Measurements from ENCODE around the gene IL23R.

Gene IL23R

GRCh38 chr1:67274623-67275325, 108.5 kb downstream of the IL23R start:
- Histone ChIP-seq H3K4me2 (ENCODE audit: low read length) (no peak overlapping the region), H3K27me3 (ENCODE audit: low read depth, low read length) (no peaks in the 10 kb centered on the region), H3K4me1 (ENCODE audit: low read length) (no peaks in the 10 kb centered on the region), H3K4me3 (ENCODE audit: low read length) (no peak overlapping the region), H3K9ac (ENCODE audit: low read length) (no peak overlapping the region), H3K27ac (ENCODE audit: low read length) (no peak overlapping the region), H4K20me1 (ENCODE audit: insufficient read depth, low read length) (no peaks in the 10 kb centered on the region), H3K79me2 (ENCODE audit: low read length) (no peaks in the 10 kb centered on the region), H3K9me3 (ENCODE audit: insufficient read depth, low read length) (no peaks in the 10 kb centered on the region), H2AFZ (ENCODE audit: low read depth, low read length) (no peak overlapping the region), H3K36me3 (replicated peaks; ENCODE audit: low read depth, low read length) (no peaks in the 10 kb centered on the region)
- TF ChIP-seq EZH2phosphoT487 (IDR thresholded peaks at IDR 0.05; ENCODE audit: low read depth) (no peak), CTCF (IDR thresholded peaks at IDR 0.05; ENCODE audit: low read depth, low read length) (no peak)

GRCh38 chr1:67280696-67281095, 114.4 kb downstream of the IL23R start:
- no peak overlapping the region for H3K4me2 ChIP-seq (ENCODE audit: low read length)
- H3K4me1 ChIP-seq (ENCODE audit: low read length): no peaks in the 10 kb centered on the region
- H3K27me3 ChIP-seq (ENCODE audit: low read depth, low read length): no peaks in the 10 kb centered on the region
- no peaks in the 10 kb centered on the region for H4K20me1 ChIP-seq (ENCODE audit: insufficient read depth, low read length)
- no peaks in the 10 kb centered on the region for H3K79me2 ChIP-seq (ENCODE audit: low read length)
- TF ChIP-seq EZH2phosphoT487 (IDR thresholded peaks at IDR 0.05; ENCODE audit: low read depth) (no peak), CTCF (IDR thresholded peaks at IDR 0.05; ENCODE audit: low read depth, low read length) (no peak)
- H3K4me3 ChIP-seq (ENCODE audit: low read length): no peak overlapping the region
- no peaks in the 10 kb centered on the region for H3K9me3 ChIP-seq (ENCODE audit: insufficient read depth, low read length)
- H2AFZ ChIP-seq (ENCODE audit: low read depth, low read length): no peak overlapping the region
- H3K27ac ChIP-seq (ENCODE audit: low read length): no peak overlapping the region
- H3K36me3 ChIP-seq (replicated peaks; ENCODE audit: low read depth, low read length): no peaks in the 10 kb centered on the region
- H3K9ac ChIP-seq (ENCODE audit: low read length): no peak overlapping the region

GRCh38 chr1:67281244-67281643, 115.0 kb downstream of the IL23R start:
- Histone ChIP-seq H3K27ac (ENCODE audit: low read length) (no peak overlapping the region), H3K9me3 (ENCODE audit: insufficient read depth, low read length) (no peaks in the 10 kb centered on the region), H2AFZ (ENCODE audit: low read depth, low read length) (no peak overlapping the region), H3K4me2 (ENCODE audit: low read length) (no peak overlapping the region), H3K79me2 (ENCODE audit: low read length) (no peaks in the 10 kb centered on the region), H3K4me1 (ENCODE audit: low read length) (no peaks in the 10 kb centered on the region), H3K9ac (ENCODE audit: low read length) (no peak overlapping the region), H3K27me3 (ENCODE audit: low read depth, low read length) (no peaks in the 10 kb centered on the region), H3K4me3 (ENCODE audit: low read length) (no peak overlapping the region), H4K20me1 (ENCODE audit: insufficient read depth, low read length) (no peaks in the 10 kb centered on the region), H3K36me3 (replicated peaks; ENCODE audit: low read depth, low read length) (no peaks in the 10 kb centered on the region)
- no peak for TF ChIP-seq CTCF (IDR thresholded peaks at IDR 0.05; ENCODE audit: low read depth, low read length)
- no peak for TF ChIP-seq EZH2phosphoT487 (IDR thresholded peaks at IDR 0.05; ENCODE audit: low read depth)

GRCh38 chr1:67285780-67286488, 119.7 kb downstream of the IL23R start:
- Histone ChIP-seq H3K36me3 (replicated peaks; ENCODE audit: low read depth, low read length) (no peaks in the 10 kb centered on the region), H3K79me2 (ENCODE audit: low read length) (no peaks in the 10 kb centered on the region), H2AFZ (ENCODE audit: low read depth, low read length) (no peak overlapping the region), H3K4me3 (ENCODE audit: low read length) (no peak overlapping the region), H3K27ac (ENCODE audit: low read length) (no peak overlapping the region), H3K4me2 (ENCODE audit: low read length) (no peak overlapping the region), H3K27me3 (ENCODE audit: low read depth, low read length) (no peaks in the 10 kb centered on the region), H3K9ac (ENCODE audit: low read length) (no peak overlapping the region), H3K4me1 (ENCODE audit: low read length) (no peaks in the 10 kb centered on the region), H3K9me3 (ENCODE audit: insufficient read depth, low read length) (no peaks in the 10 kb centered on the region), H4K20me1 (ENCODE audit: insufficient read depth, low read length) (no peaks in the 10 kb centered on the region)
- TF ChIP-seq EZH2phosphoT487 (IDR thresholded peaks at IDR 0.05; ENCODE audit: low read depth) (no peak), CTCF (IDR thresholded peaks at IDR 0.05; ENCODE audit: low read depth, low read length) (no peak)

All from OCI-LY3 (cell line).